SJSA1 (cell line): ENCODE measurements around the gene EIF5A2. TPM values are rescaled to one million over a fixed set of nuclear protein-coding genes. Genes with fewer than 3 reads are reported as not detected.
"Not testable (repeated sequence)": the region's sequence is repeated elsewhere in the genome, so short reads cannot be mapped to it uniquely, and the experiment has no call there.

ENCODE experiments used
- DNase-seq, 2 experiments: peaks; one replicate each; pipeline ENCODE4 v3.0.0-alpha.2; 2015 to 2020; ENCODE audit warnings: low spot score in 2 of 2, low read depth in 1 of 2
- H3K27ac ChIP-seq: fragments of 250-450 bp; sonication (Bioruptor Pico); 2 replicates; pipeline ENCODE4 v1.5.1; 2020; ENCODE audit warnings: mild to moderate bottlenecking, moderate library complexity
- H3K27me3 ChIP-seq: fragments of 250-450 bp; sonication (Bioruptor Pico); replicated peaks from 2 replicates; pipeline ENCODE4 v1.5.1; 2020; ENCODE audit warnings: mild to moderate bottlenecking, moderate library complexity
- H3K36me3 ChIP-seq: fragments of 250-450 bp; sonication (Bioruptor Pico); 2 replicates; pipeline ENCODE4 v1.5.1; 2020; ENCODE audit warnings: mild to moderate bottlenecking
- H3K4me1 ChIP-seq: fragments of 250-450 bp; sonication (Bioruptor Pico); replicated peaks from 2 replicates; pipeline ENCODE4 v1.6.1; 2021; ENCODE audit warnings: mild to moderate bottlenecking
- H3K4me3 ChIP-seq: fragments of 250-450 bp; sonication (Bioruptor Pico); 2 replicates; pipeline ENCODE4 v1.5.1; 2020; ENCODE audit warnings: mild to moderate bottlenecking
- H3K9me3 ChIP-seq: fragments of 250-450 bp; sonication (Bioruptor Pico); replicated peaks from 2 replicates; pipeline ENCODE4 v1.5.1; 2020; ENCODE audit warnings: mild to moderate bottlenecking
- total RNA-seq: library from RNA; depleted of rRNA; stranded (reverse); fragments of >200 nt; shearing (Covaris generic); gene quantifications from 2 replicates; pipeline ENCODE4 v1.2.3, GENCODE V29; 2014

EIF5A2 gene
- total RNA-seq, 1 experiment from 2014 or later, result 12.2 TPM

- H3K36me3 ChIP-seq, H3K4me1 ChIP-seq, DNase-seq, H3K4me3 ChIP-seq, H3K27me3 ChIP-seq, H3K9me3 ChIP-seq, H3K27ac ChIP-seq: not testable (repeated sequence)
These were observed 29.7 kb downstream of the EIF5A2 start for GRCh38 chr3:170878688-170879087.

GRCh38 chr3:170877311-170877710 is 31.1 kb downstream of the EIF5A2 start:
- not testable (repeated sequence) for H3K4me1 ChIP-seq, H3K4me3 ChIP-seq, H3K27ac ChIP-seq, DNase-seq, H3K36me3 ChIP-seq, H3K27me3 ChIP-seq, H3K9me3 ChIP-seq

GRCh38 chr3:170876537-170876936 is 31.9 kb downstream of the EIF5A2 start:
- no peaks in the 10 kb centered on the region for H3K36me3 ChIP-seq
- no peak overlapping the region for H3K27ac ChIP-seq
- no peak for DNase-seq
- H3K4me1 ChIP-seq, result no peaks in the 10 kb centered on the region
- H3K4me3 ChIP-seq, result no peak overlapping the region
- H3K9me3 ChIP-seq, result no peaks in the 10 kb centered on the region
- no peaks in the 10 kb centered on the region for H3K27me3 ChIP-seq

GRCh38 chr3:170869645-170870593 is 38.5 kb downstream of the EIF5A2 start, which contains the start of gene RPL22L1:
Gene RPL22L1 (minus strand): TSS chr3:170870195. CDS start chr3:170870167, 28 bp downstream.
- H3K36me3 ChIP-seq, result peaks cover 41% of the 10 kb centered on the region
- peak; percentile 92 to 93 for DNase-seq

GRCh38 chr3:170869239-170869590 is 39.2 kb downstream of the EIF5A2 start:
- Histone ChIP-seq H3K27ac (peak overlapping the region; percentile 79), H3K4me1 (peaks cover 15% of the 10 kb centered on the region; the same call in 1 of the 2 replicates), H3K9me3 (no peaks in the 10 kb centered on the region), H3K27me3 (no peaks in the 10 kb centered on the region), H3K4me3 (peak overlapping the region; percentile 51), H3K36me3 (peaks cover 44% of the 10 kb centered on the region)
- DNase-seq, result peak in 1 of 2 experiments; percentile 23

More at GRCh38 chr3:170869645-170870593, 38.5 kb downstream of the EIF5A2 start, which contains the start of gene RPL22L1:
- Histone ChIP-seq H3K4me3 (peak within 1 kb of the TSS; percentile 51), H3K27me3 (no peaks in the 10 kb centered on the region), H3K4me1 (peaks cover 15% of the 10 kb centered on the region; the same call in 1 of the 2 replicates), H3K9me3 (no peaks in the 10 kb centered on the region), H3K27ac (peak within 1 kb of the TSS; percentile 79)

- Histone ChIP-seq H3K4me1 (peaks cover 15% of the 10 kb centered on the region; the same call in 1 of the 2 replicates), H3K36me3 (peaks cover 44% of the 10 kb centered on the region), H3K9me3 (no peaks in the 10 kb centered on the region), H3K4me3 (peak overlapping the region; percentile 51), H3K27me3 (no peaks in the 10 kb centered on the region), H3K27ac (no peak overlapping the region)
- no peak for DNase-seq
These were observed 39.7 kb downstream of the EIF5A2 start for GRCh38 chr3:170868577-170869238.

- no peaks in the 10 kb centered on the region for H3K9me3 ChIP-seq
- DNase-seq, result no peak
- H3K27ac ChIP-seq, result no peak overlapping the region
- H3K27me3 ChIP-seq, result no peaks in the 10 kb centered on the region
- H3K4me1 ChIP-seq, result peaks cover 15% of the 10 kb centered on the region; the same call in 1 of the 2 replicates
- H3K36me3 ChIP-seq, result peaks cover 44% of the 10 kb centered on the region
- H3K4me3 ChIP-seq, result no peak overlapping the region
These were observed 41.1 kb downstream of the EIF5A2 start for GRCh38 chr3:170867143-170867937.

GRCh38 chr3:170866499-170866898 is 41.9 kb downstream of the EIF5A2 start:
- Histone ChIP-seq H3K4me3 (no peak overlapping the region), H3K27me3 (no peaks in the 10 kb centered on the region), H3K27ac (no peak overlapping the region), H3K36me3 (peaks cover 44% of the 10 kb centered on the region), H3K4me1 (peaks cover 15% of the 10 kb centered on the region; the same call in 1 of the 2 replicates), H3K9me3 (no peaks in the 10 kb centered on the region)
- no peak for DNase-seq

GRCh38 chr3:170865209-170866094 is 43.0 kb downstream of the EIF5A2 start:
- Histone ChIP-seq H3K27me3 (no peaks in the 10 kb centered on the region), H3K36me3 (peaks cover 44% of the 10 kb centered on the region), H3K27ac (no peak overlapping the region), H3K9me3 (no peaks in the 10 kb centered on the region), H3K4me1 (peaks cover 15% of the 10 kb centered on the region; the same call in 1 of the 2 replicates), H3K4me3 (no peak overlapping the region)
- no peak for DNase-seq

GRCh38 chr3:170864525-170865208 is 43.8 kb downstream of the EIF5A2 start:
- no peaks in the 10 kb centered on the region for H3K27me3 ChIP-seq
- no peaks in the 10 kb centered on the region for H3K9me3 ChIP-seq
- no peak overlapping the region for H3K27ac ChIP-seq
- no peak overlapping the region for H3K4me3 ChIP-seq
- peaks cover 44% of the 10 kb centered on the region for H3K36me3 ChIP-seq
- DNase-seq, result no peak
- peaks cover 15% of the 10 kb centered on the region; the same call in 1 of the 2 replicates for H3K4me1 ChIP-seq

- H3K36me3 ChIP-seq, result peaks cover 38% of the 10 kb centered on the region
These were observed 44.6 kb downstream of the EIF5A2 start for GRCh38 chr3:170863816-170864215.

More at GRCh38 chr3:170863816-170864215, 44.6 kb downstream of the EIF5A2 start:
- no peak overlapping the region for H3K27ac ChIP-seq
- H3K27me3 ChIP-seq, result no peaks in the 10 kb centered on the region
- DNase-seq, result no peak
- no peak overlapping the region for H3K4me3 ChIP-seq
- peaks cover 15% of the 10 kb centered on the region; the same call in 1 of the 2 replicates for H3K4me1 ChIP-seq
- no peaks in the 10 kb centered on the region for H3K9me3 ChIP-seq
